Right lobe of liver (tissue), 6 donors: ENCODE data around the gene RAD18. TPM values are rescaled to one million over a fixed set of nuclear protein-coding genes. Genes with fewer than 3 reads are reported as not detected.

Experiments used
- ATAC-seq, 4 donors: fragments of 200-7000 bp; cut with Tn5 transposase; one replicate each; pipeline ENCODE4 v1.9.1; 2020; ENCODE audit warnings: mild to moderate bottlenecking in 4 of 4, moderate library complexity in 4 of 4
- DNase-seq, 3 donors: peaks; one replicate each; pipeline ENCODE4 v3.0.0-alpha.2; 2020
- H3K27ac ChIP-seq, 3 donors: fragments of 200-600 bp; one replicate each; pipeline ENCODE4 v1.8.0; 2022
- H3K27me3 ChIP-seq, 2 donors: fragments of 200-600 bp; one replicate each; pipeline ENCODE4 v1.8.0; 2022
- H3K36me3 ChIP-seq, 4 donors: fragments of 200-600 bp; sonication (generic) in 1 of 4; one replicate each; pipeline versions ENCODE4 v1.5.1 to v1.8.0; 2017 to 2022; ENCODE audit warnings: control low read depth in 1 of 4
- H3K4me1 ChIP-seq, 4 donors: fragments of 200-600 bp; sonication (generic) in 1 of 4; one replicate each; pipeline versions ENCODE4 v1.5.1 to v1.8.0; 2017 to 2022; ENCODE audit warnings: control low read depth in 1 of 4
- H3K4me3 ChIP-seq, 3 donors: fragments of 200-600 bp; one replicate each; pipeline ENCODE4 v1.8.0; 2022
- H3K9me3 ChIP-seq, 4 donors: fragments of 200-600 bp; sonication (generic) in 1 of 4; one replicate each; pipeline versions ENCODE4 v1.5.1 to v1.8.0; 2017 to 2022; ENCODE audit warnings: control low read depth in 1 of 4
- CTCF ChIP-seq, 4 donors: fragments of 200-600 bp in 3 of 4; fragments of 450-650 bp in 1 of 4; IDR thresholded peaks; one replicate each; pipeline versions ENCODE4 v1.5.1 to v1.8.0; 2016 to 2022; ENCODE audit warnings: antibody characterized with exemption in 4 of 4, mild to moderate bottlenecking in 2 of 4
- POLR2A ChIP-seq: fragments of 450-650 bp; IDR thresholded peaks from one replicate; pipeline ENCODE4 v1.6.1; 2017; ENCODE audit warnings: antibody characterized with exemption, mild to moderate bottlenecking
- WGBS: methylation state at CpG from one replicate; pipeline ENCODE4 v1.1.6; 2018; ENCODE audit warnings: low coverage, low lambda C conversion rate; ENCODE audit not compliant: insufficient coverage; ENCODE audit errors: missing lambda C conversion rate; 5-methylcytosine and 5-hydroxymethylcytosine counted together
- intact Hi-C, 2 donors: fragments of 100-400 bp; cut with DNase I; formaldehyde crosslinking; loops; one replicate each; pipeline versions ENCODE4 v1.11.2 to v1.14.1; 2022
- total RNA-seq, 6 experiments: library from RNA; depleted of rRNA in 2 of 6; stranded (reverse); fragments of >200 nt in 2 of 6; fragmentation: NEBNext Ultra II Directional in 3 of 6; extraction: Animal tissue kit (Norgen Biotek cat#: 25700) in 3 of 6; gene quantifications; one replicate each; pipeline versions ENCODE4 v1.1.0 to v1.2.4, GENCODE V29; 2016 to 2023
- donor health status: DM: no; HTN: yes; CAD: no.
- donor health status: DM: no; HTN: no; CAD: no.
- donor health status: DM: no; HTN: no; CAD: no.
- donor health status: DM: no; HTN: yes; CAD: no.
- donor health status: DM: no; HTN: yes; CAD: no.

RAD18 gene
- total RNA-seq, 6 experiments from 2014 or later = 1.9 to 5.1 (median 4.3) TPM

GRCh38 chr3:8838765-8839423 is 124.4 kb downstream of the RAD18 start:
- ATAC-seq (no peak), DNase-seq (no peak)
- Histone ChIP-seq H3K9me3 (no peaks in the 10 kb centered on the region), H3K36me3 (no peaks in the 10 kb centered on the region), H3K27ac (no peak overlapping the region), H3K4me1 (no peaks in the 10 kb centered on the region), H3K4me3 (no peak overlapping the region), H3K27me3 (no peaks in the 10 kb centered on the region)
- 100% methylated on average over 3 of the region's 3 CpGs for whole genome bisulfite sequencing
- intact Hi-C loops = no loop called here
- no peak for TF ChIP-seq CTCF (IDR thresholded peaks at IDR 0.05)
- no peak for TF ChIP-seq POLR2A

GRCh38 chr3:8838234-8838633 is 125.0 kb downstream of the RAD18 start:
- ATAC-seq = no peak
- H3K27me3 ChIP-seq = no peaks in the 10 kb centered on the region

DNA sequence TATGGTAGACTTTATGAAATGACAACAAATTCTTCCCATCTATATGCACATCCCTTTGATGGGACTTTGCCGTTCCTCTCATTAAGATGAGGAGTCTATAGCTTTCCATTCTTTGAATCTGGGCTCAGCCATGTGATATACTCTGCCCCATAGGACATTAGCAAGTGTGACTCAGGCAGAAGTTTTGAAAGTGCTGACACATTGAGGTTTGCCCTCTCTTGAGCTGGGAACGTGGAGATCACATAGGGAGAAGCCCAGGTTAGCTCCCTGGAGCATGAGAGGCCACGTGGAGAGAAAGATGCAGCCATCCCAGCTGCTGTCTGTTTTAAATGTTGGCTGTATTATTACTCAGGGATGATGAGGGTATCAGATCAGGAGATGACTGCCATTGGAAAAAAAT is 126.1 kb downstream of the RAD18 start:
- TF ChIP-seq POLR2A (no peak), CTCF (IDR thresholded peaks at IDR 0.05) (no peak)
- no peak for ATAC-seq
- whole genome bisulfite sequencing = 48% methylated on average over 3 of the region's 3 CpGs
- Histone ChIP-seq H3K4me1 (no peaks in the 10 kb centered on the region), H3K36me3 (no peaks in the 10 kb centered on the region), H3K9me3 (no peaks in the 10 kb centered on the region), H3K27me3 (no peaks in the 10 kb centered on the region), H3K4me3 (no peak overlapping the region), H3K27ac (no peak overlapping the region)
- intact Hi-C loops = no loop called here
- DNase-seq = no peak

More at GRCh38 chr3:8838234-8838633, 125.0 kb downstream of the RAD18 start:
- intact Hi-C loops = no loop called here
- H3K4me3 ChIP-seq = no peak overlapping the region
- H3K4me1 ChIP-seq = no peaks in the 10 kb centered on the region
- H3K36me3 ChIP-seq = no peaks in the 10 kb centered on the region
- no peak for DNase-seq
- H3K27ac ChIP-seq = no peak overlapping the region
- 80% methylated on average over 1 of the region's 4 CpGs for WGBS
- no peak for TF ChIP-seq CTCF (IDR thresholded peaks at IDR 0.05)
- no peaks in the 10 kb centered on the region for H3K9me3 ChIP-seq

DNA sequence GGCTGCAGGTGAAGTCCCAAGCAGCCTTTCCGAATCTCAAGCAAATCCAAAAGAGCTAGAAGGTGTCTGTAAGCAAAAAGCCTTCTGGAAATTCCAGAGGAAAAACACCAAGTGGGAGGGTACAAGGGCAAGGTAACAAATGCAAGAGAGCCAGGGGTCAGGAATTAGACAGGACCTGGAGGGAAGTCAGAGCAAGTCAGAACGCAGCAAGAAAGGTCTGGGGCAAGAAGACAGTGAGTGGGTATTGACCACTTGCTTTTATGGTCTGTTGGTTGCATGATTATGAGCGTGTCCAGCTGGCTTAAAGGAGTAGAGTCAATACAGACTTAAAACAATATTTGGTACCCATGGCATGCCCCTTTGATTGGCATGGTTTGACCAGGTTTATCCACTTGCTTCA is 127.2 kb downstream of the RAD18 start:
- Histone ChIP-seq H3K27ac (no peak overlapping the region), H3K4me3 (no peak overlapping the region), H3K4me1 (no peaks in the 10 kb centered on the region), H3K27me3 (no peaks in the 10 kb centered on the region), H3K9me3 (no peaks in the 10 kb centered on the region), H3K36me3 (no peaks in the 10 kb centered on the region)
- intact Hi-C loops = no loop called here
- no peak for ATAC-seq
- DNase-seq = no peak
- no peak for TF ChIP-seq POLR2A
- TF ChIP-seq CTCF (IDR thresholded peaks at IDR 0.05) = no peak
- WGBS = 72% methylated on average over 2 of the region's 3 CpGs

GRCh38 chr3:8835385-8835784 is 127.9 kb downstream of the RAD18 start:
- Histone ChIP-seq H3K36me3 (no peaks in the 10 kb centered on the region), H3K4me1 (no peaks in the 10 kb centered on the region), H3K27ac (no peak overlapping the region), H3K27me3 (no peaks in the 10 kb centered on the region), H3K9me3 (no peaks in the 10 kb centered on the region), H3K4me3 (no peak overlapping the region)
- DNase-seq (no peak), ATAC-seq (no peak)
- intact Hi-C loops = no loop called here
- no peak for TF ChIP-seq POLR2A
- TF ChIP-seq CTCF (IDR thresholded peaks at IDR 0.05) = no peak
- WGBS = 82% methylated on average over 3 of the region's 4 CpGs
